Stimulated activated CD8-positive, alpha-beta memory T cell treated with anti-CD3 and anti-CD28 coated beads, Interleukin-15, amount 100 ng/mL, for 4 hours (primary cell): ENCODE results near the gene CDH13.

Source experiments
- DNase-seq, 2 donors: peaks; one replicate each; pipeline ENCODE4 v3.0.0-alpha.2; 2020; ENCODE audit warnings: low read depth in 2 of 2

Gene CDH13

GRCh38 chr16:82943371-82943770, 316.6 kb downstream of the CDH13 start:
- no peak for DNase-seq

- no peak for DNase-seq
Observed at GRCh38 chr16:82945420-82946101, 318.8 kb downstream of the CDH13 start.

GRCh38 chr16:82947698-82948097, 320.9 kb downstream of the CDH13 start:
- DNase-seq: no peak

GRCh38 chr16:82949016-82949415, 322.2 kb downstream of the CDH13 start:
- no peak for DNase-seq

GRCh38 chr16:82953517-82953916, 326.7 kb downstream of the CDH13 start:
- DNase-seq: no peak

GRCh38 chr16:82954224-82954929, 327.6 kb downstream of the CDH13 start:
- DNase-seq: no peak

- no peak for DNase-seq
Observed at GRCh38 chr16:82955741-82956348, 329.1 kb downstream of the CDH13 start.

- DNase-seq: no peak
Observed at GRCh38 chr16:82957212-82957611, 330.4 kb downstream of the CDH13 start.

GRCh38 chr16:82960918-82961317, 334.1 kb downstream of the CDH13 start:
- DNase-seq: no peak

- no peak for DNase-seq
Observed at GRCh38 chr16:82963653-82964052, 336.9 kb downstream of the CDH13 start.

GRCh38 chr16:82965808-82966207, 339.0 kb downstream of the CDH13 start:
- no peak for DNase-seq

- DNase-seq: no peak
Observed at GRCh38 chr16:82967424-82967823, 340.7 kb downstream of the CDH13 start.

GRCh38 chr16:82971126-82971525, 344.4 kb downstream of the CDH13 start:
- no peak for DNase-seq

- no peak for DNase-seq
Observed at GRCh38 chr16:82972331-82972919, 345.7 kb downstream of the CDH13 start.

- DNase-seq: no peak
Observed at GRCh38 chr16:82979406-82980111, 352.8 kb downstream of the CDH13 start.

GRCh38 chr16:82980810-82981209, 354.0 kb downstream of the CDH13 start:
- DNase-seq: no peak

GRCh38 chr16:82987767-82988166, 361.0 kb downstream of the CDH13 start:
- no peak for DNase-seq

- no peak for DNase-seq
Observed at GRCh38 chr16:82990155-82990554, 363.4 kb downstream of the CDH13 start.

- no peak for DNase-seq
Observed at GRCh38 chr16:82991410-82991809, 364.6 kb downstream of the CDH13 start.

- no peak for DNase-seq
Observed at GRCh38 chr16:82991966-82992675, 365.4 kb downstream of the CDH13 start.

GRCh38 chr16:82992786-82993185, 366.0 kb downstream of the CDH13 start:
- no peak for DNase-seq
